ENCODE data around the gene PPP3CA.

PPP3CA gene

GRCh38 chr4:101040776-101041175, 306.6 kb downstream of the PPP3CA start:
- Histone ChIP-seq H3K36me3 (ENCODE audit: insufficient read depth, low read length) (no peaks in the 10 kb centered on the region), H3K4me1 (ENCODE audit: insufficient read depth, low read length) (peaks cover 19% of the 10 kb centered on the region), H3K9ac (ENCODE audit: low read depth, low read length) (no peak overlapping the region), H3K4me3 (ENCODE audit: low read length) (no peak overlapping the region), H3K9me3 (ENCODE audit: insufficient read depth, low read depth, low read length) (no peaks in the 10 kb centered on the region), H3K27me3 (ENCODE audit: insufficient read depth, low read length) (no peaks in the 10 kb centered on the region), H3K27ac (ENCODE audit: low read depth, low read length) (no peak overlapping the region)
- WGBS, result 34% methylated on average over 2 of the region's 2 CpGs

GRCh38 chr4:101039367-101039766, 308.0 kb downstream of the PPP3CA start:
- Histone ChIP-seq H3K36me3 (ENCODE audit: insufficient read depth, low read length) (no peaks in the 10 kb centered on the region), H3K27ac (ENCODE audit: low read depth, low read length) (no peak overlapping the region), H3K4me1 (ENCODE audit: insufficient read depth, low read length) (peaks cover 13% of the 10 kb centered on the region; the same call in 1 of the 2 replicates), H3K27me3 (ENCODE audit: insufficient read depth, low read length) (no peaks in the 10 kb centered on the region), H3K4me3 (ENCODE audit: low read length) (no peak overlapping the region), H3K9me3 (ENCODE audit: insufficient read depth, low read depth, low read length) (no peaks in the 10 kb centered on the region), H3K9ac (ENCODE audit: low read depth, low read length) (no peak overlapping the region)
- WGBS, result 95% methylated on average over 5 of the region's 5 CpGs

- Histone ChIP-seq H3K27ac (ENCODE audit: low read depth, low read length) (no peak overlapping the region), H3K4me1 (ENCODE audit: insufficient read depth, low read length) (peaks cover 25% of the 10 kb centered on the region), H3K4me3 (ENCODE audit: low read length) (no peak overlapping the region), H3K9me3 (ENCODE audit: insufficient read depth, low read depth, low read length) (no peaks in the 10 kb centered on the region), H3K36me3 (ENCODE audit: insufficient read depth, low read length) (no peaks in the 10 kb centered on the region), H3K27me3 (ENCODE audit: insufficient read depth, low read length) (no peaks in the 10 kb centered on the region), H3K9ac (ENCODE audit: low read depth, low read length) (no peak overlapping the region)
- 90% methylated on average over 1 of the region's 1 CpG for WGBS
Measured at GRCh38 chr4:101037938-101038413, 309.4 kb downstream of the PPP3CA start.

- H3K27ac ChIP-seq (ENCODE audit: low read depth, low read length), result no peak overlapping the region
- no peaks in the 10 kb centered on the region for H3K36me3 ChIP-seq (ENCODE audit: insufficient read depth, low read length)
- no peak overlapping the region for H3K4me3 ChIP-seq (ENCODE audit: low read length)
- no peak overlapping the region for H3K9ac ChIP-seq (ENCODE audit: low read depth, low read length)
- no peaks in the 10 kb centered on the region for H3K27me3 ChIP-seq (ENCODE audit: insufficient read depth, low read length)
- 83% methylated on average over 2 of the region's 3 CpGs for WGBS
- H3K4me1 ChIP-seq (ENCODE audit: insufficient read depth, low read length), result peaks cover 32% of the 10 kb centered on the region
- no peaks in the 10 kb centered on the region for H3K9me3 ChIP-seq (ENCODE audit: insufficient read depth, low read depth, low read length)
Measured at GRCh38 chr4:101037249-101037648, 310.1 kb downstream of the PPP3CA start.

- Histone ChIP-seq H3K27me3 (ENCODE audit: insufficient read depth, low read length) (no peaks in the 10 kb centered on the region), H3K4me3 (ENCODE audit: low read length) (no peak overlapping the region), H3K36me3 (ENCODE audit: insufficient read depth, low read length) (no peaks in the 10 kb centered on the region), H3K9ac (ENCODE audit: low read depth, low read length) (no peak overlapping the region), H3K27ac (ENCODE audit: low read depth, low read length) (no peak overlapping the region), H3K9me3 (ENCODE audit: insufficient read depth, low read depth, low read length) (no peaks in the 10 kb centered on the region), H3K4me1 (ENCODE audit: insufficient read depth, low read length) (peaks cover 39% of the 10 kb centered on the region)
- 83% methylated on average over 2 of the region's 2 CpGs for WGBS
Measured at GRCh38 chr4:101035487-101035886, 311.8 kb downstream of the PPP3CA start.

GRCh38 chr4:101033986-101034385, 313.3 kb downstream of the PPP3CA start:
- H3K4me3 ChIP-seq (ENCODE audit: low read length), result no peak overlapping the region
- H3K9ac ChIP-seq (ENCODE audit: low read depth, low read length), result no peak overlapping the region
- WGBS, result 93% methylated on average over 3 of the region's 3 CpGs
- peaks cover 46% of the 10 kb centered on the region for H3K4me1 ChIP-seq (ENCODE audit: insufficient read depth, low read length)
- H3K27ac ChIP-seq (ENCODE audit: low read depth, low read length), result no peak overlapping the region
- H3K27me3 ChIP-seq (ENCODE audit: insufficient read depth, low read length), result no peaks in the 10 kb centered on the region
- no peaks in the 10 kb centered on the region for H3K36me3 ChIP-seq (ENCODE audit: insufficient read depth, low read length)
- H3K9me3 ChIP-seq (ENCODE audit: insufficient read depth, low read depth, low read length), result no peaks in the 10 kb centered on the region

GRCh38 chr4:101032541-101032940, 314.8 kb downstream of the PPP3CA start:
- Histone ChIP-seq H3K36me3 (ENCODE audit: insufficient read depth, low read length) (no peaks in the 10 kb centered on the region), H3K27me3 (ENCODE audit: insufficient read depth, low read length) (no peaks in the 10 kb centered on the region), H3K9me3 (ENCODE audit: insufficient read depth, low read depth, low read length) (no peaks in the 10 kb centered on the region), H3K4me3 (ENCODE audit: low read length) (peak overlapping the region; percentile 26), H3K9ac (ENCODE audit: low read depth, low read length) (no peak overlapping the region), H3K4me1 (ENCODE audit: insufficient read depth, low read length) (peaks cover 54% of the 10 kb centered on the region), H3K27ac (ENCODE audit: low read depth, low read length) (peak overlapping the region; percentile 82)
- 81% methylated on average over 2 of the region's 3 CpGs for WGBS

- Histone ChIP-seq H3K9me3 (ENCODE audit: insufficient read depth, low read depth, low read length) (no peaks in the 10 kb centered on the region), H3K9ac (ENCODE audit: low read depth, low read length) (peak overlapping the region; percentile 48), H3K36me3 (ENCODE audit: insufficient read depth, low read length) (no peaks in the 10 kb centered on the region), H3K27me3 (ENCODE audit: insufficient read depth, low read length) (no peaks in the 10 kb centered on the region), H3K27ac (ENCODE audit: low read depth, low read length) (peak overlapping the region; percentile 84), H3K4me1 (ENCODE audit: insufficient read depth, low read length) (peaks cover 59% of the 10 kb centered on the region), H3K4me3 (ENCODE audit: low read length) (peak overlapping the region; percentile 26)
- WGBS, result 17% methylated on average over 5 of the region's 5 CpGs
Measured at GRCh38 chr4:101031971-101032370, 315.4 kb downstream of the PPP3CA start.

- H3K4me1 ChIP-seq (ENCODE audit: insufficient read depth, low read length), result peaks cover 51% of the 10 kb centered on the region
- no peaks in the 10 kb centered on the region for H3K27me3 ChIP-seq (ENCODE audit: insufficient read depth, low read length)
- no peak overlapping the region; the same call in 1 of the 2 replicates for H3K27ac ChIP-seq (ENCODE audit: low read depth, low read length)
- no peak overlapping the region for H3K9ac ChIP-seq (ENCODE audit: low read depth, low read length)
- no peak overlapping the region for H3K4me3 ChIP-seq (ENCODE audit: low read length)
- no peaks in the 10 kb centered on the region for H3K36me3 ChIP-seq (ENCODE audit: insufficient read depth, low read length)
- H3K9me3 ChIP-seq (ENCODE audit: insufficient read depth, low read depth, low read length), result no peaks in the 10 kb centered on the region
Measured at GRCh38 chr4:101028886-101029285, 318.4 kb downstream of the PPP3CA start.

- Histone ChIP-seq H3K27me3 (ENCODE audit: insufficient read depth, low read length) (no peaks in the 10 kb centered on the region), H3K9me3 (ENCODE audit: insufficient read depth, low read depth, low read length) (no peaks in the 10 kb centered on the region), H3K4me3 (ENCODE audit: low read length) (no peak overlapping the region), H3K9ac (ENCODE audit: low read depth, low read length) (no peak overlapping the region), H3K27ac (ENCODE audit: low read depth, low read length) (0 out of 2 replicates have a peak overlapping the region, but pooled peaks have one; percentile 2), H3K36me3 (ENCODE audit: insufficient read depth, low read length) (no peaks in the 10 kb centered on the region), H3K4me1 (ENCODE audit: insufficient read depth, low read length) (peaks cover 40% of the 10 kb centered on the region)
Measured at GRCh38 chr4:101027721-101028120, 319.6 kb downstream of the PPP3CA start.

GRCh38 chr4:101025755-101026154, 321.6 kb downstream of the PPP3CA start:
- WGBS, result 93% methylated on average over 8 of the region's 8 CpGs
- no peak overlapping the region for H3K4me3 ChIP-seq (ENCODE audit: low read length)
- no peak overlapping the region for H3K27ac ChIP-seq (ENCODE audit: low read depth, low read length)
- H3K27me3 ChIP-seq (ENCODE audit: insufficient read depth, low read length), result no peaks in the 10 kb centered on the region
- peaks cover 40% of the 10 kb centered on the region for H3K4me1 ChIP-seq (ENCODE audit: insufficient read depth, low read length)
- H3K9me3 ChIP-seq (ENCODE audit: insufficient read depth, low read depth, low read length), result no peaks in the 10 kb centered on the region
- H3K9ac ChIP-seq (ENCODE audit: low read depth, low read length), result no peak overlapping the region
- H3K36me3 ChIP-seq (ENCODE audit: insufficient read depth, low read length), result no peaks in the 10 kb centered on the region

All from HUES64 (cell line).